AG09319 (cell line): ENCODE measurements around the gene SVOPL.

Source experiments
- DNase-seq: peaks from one replicate; pipeline ENCODE4 v3.0.0-alpha.2; 2010; ENCODE audit warnings: low read depth; ENCODE audit errors: extremely low read depth
- CTCF ChIP-seq: IDR thresholded peaks from 2 replicates; pipeline ENCODE4 v1.5.1; 2011; ENCODE audit warnings: low read depth, mild to moderate bottlenecking, inconsistent platforms, low read length, moderate library complexity

SVOPL gene

DNA sequence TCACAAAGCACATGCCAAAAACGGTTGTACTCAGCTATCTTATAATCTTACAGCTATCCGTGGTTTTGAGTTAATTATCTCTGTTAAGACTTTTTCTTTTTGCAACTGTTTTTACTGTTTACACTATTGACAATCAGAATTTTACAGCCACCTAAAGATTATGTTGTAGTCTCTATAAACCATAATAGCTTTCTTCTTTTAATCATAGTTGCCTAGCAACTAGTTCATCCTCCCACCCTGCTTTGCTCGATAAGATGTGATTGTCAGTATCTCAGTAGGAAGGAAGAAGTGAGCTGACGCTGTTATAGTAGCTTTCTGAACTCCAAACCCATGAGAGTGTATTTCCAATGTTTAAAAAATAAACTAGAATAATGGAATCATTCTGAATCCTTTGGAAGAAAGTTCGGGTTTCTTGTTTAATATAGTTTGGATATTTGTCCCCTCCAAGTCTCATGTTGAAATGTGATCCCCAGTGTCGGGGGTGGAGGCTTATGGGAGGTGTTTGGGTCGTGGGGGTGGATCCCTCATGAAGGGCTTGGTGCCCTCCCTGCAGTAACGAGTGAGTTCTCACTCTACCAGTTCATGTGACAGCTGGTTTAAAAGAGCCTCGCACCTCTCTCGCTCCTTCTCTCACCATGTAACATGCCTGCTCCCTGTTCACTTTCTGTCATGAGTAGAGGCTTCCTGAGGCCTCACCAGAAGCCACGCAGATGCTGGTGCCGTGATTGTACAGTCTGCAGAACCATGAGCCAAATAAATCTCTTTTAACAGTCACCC, 68.1 kb downstream of the SVOPL start:
- no peak for DNase-seq
- TF ChIP-seq CTCF = no peak

- DNase-seq = no peak
- TF ChIP-seq CTCF = no peak
These were observed 68.8 kb downstream of the SVOPL start for GRCh38 chr7:138632384-138632783.

GRCh38 chr7:138630059-138630610, 71.0 kb downstream of the SVOPL start:
- TF ChIP-seq CTCF = no peak
- no peak for DNase-seq

GRCh38 chr7:138627361-138627760, 73.8 kb downstream of the SVOPL start:
- no peak for TF ChIP-seq CTCF
- no peak for DNase-seq

GRCh38 chr7:138626846-138627245, 74.3 kb downstream of the SVOPL start:
- DNase-seq = no peak
- no peak for TF ChIP-seq CTCF

- no peak for TF ChIP-seq CTCF
- DNase-seq = no peak
These were observed 75.3 kb downstream of the SVOPL start for GRCh38 chr7:138625849-138626230.

- no peak for TF ChIP-seq CTCF
- DNase-seq = no peak
These were observed 75.9 kb downstream of the SVOPL start for GRCh38 chr7:138625084-138625848.
